ENCODE data around the gene KLHL29. TPM values are rescaled to one million over a fixed set of nuclear protein-coding genes. Genes with fewer than 3 reads are reported as not detected.

Gene KLHL29
- polyA plus RNA-seq, 3 donors, result 0.03 TPM; not detected in 2

DNA sequence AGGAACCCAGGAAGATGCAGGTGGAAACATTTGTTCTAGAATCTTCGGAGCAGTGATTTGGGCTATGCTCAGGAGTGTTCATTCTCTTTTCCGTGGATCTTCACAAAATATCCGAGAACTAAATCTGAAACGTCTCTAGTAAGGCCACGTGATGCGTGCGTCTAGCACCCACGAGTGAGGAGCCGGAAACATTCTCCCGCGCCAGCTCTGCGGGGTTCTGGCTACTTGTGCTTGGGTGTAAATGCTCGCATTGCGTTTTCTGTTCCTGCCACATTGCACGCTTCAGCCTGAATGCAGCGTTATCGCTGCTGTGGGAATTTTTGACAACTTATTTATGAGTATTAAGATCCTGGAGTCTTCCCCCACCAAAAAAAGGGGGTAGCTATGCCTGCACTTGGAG lies 71.4 kb downstream of the KLHL29 start:
- no peak overlapping the region for H3K27ac Mint-ChIP-seq
- H3K27me3 Mint-ChIP-seq (ENCODE audit: low read depth in 3 of 3), result peaks cover 18 to 44% (median 27%) of the 10 kb centered on the region in 3 donors
- intact Hi-C loops (cut with micrococcal nuclease), result no loop called here

DNA sequence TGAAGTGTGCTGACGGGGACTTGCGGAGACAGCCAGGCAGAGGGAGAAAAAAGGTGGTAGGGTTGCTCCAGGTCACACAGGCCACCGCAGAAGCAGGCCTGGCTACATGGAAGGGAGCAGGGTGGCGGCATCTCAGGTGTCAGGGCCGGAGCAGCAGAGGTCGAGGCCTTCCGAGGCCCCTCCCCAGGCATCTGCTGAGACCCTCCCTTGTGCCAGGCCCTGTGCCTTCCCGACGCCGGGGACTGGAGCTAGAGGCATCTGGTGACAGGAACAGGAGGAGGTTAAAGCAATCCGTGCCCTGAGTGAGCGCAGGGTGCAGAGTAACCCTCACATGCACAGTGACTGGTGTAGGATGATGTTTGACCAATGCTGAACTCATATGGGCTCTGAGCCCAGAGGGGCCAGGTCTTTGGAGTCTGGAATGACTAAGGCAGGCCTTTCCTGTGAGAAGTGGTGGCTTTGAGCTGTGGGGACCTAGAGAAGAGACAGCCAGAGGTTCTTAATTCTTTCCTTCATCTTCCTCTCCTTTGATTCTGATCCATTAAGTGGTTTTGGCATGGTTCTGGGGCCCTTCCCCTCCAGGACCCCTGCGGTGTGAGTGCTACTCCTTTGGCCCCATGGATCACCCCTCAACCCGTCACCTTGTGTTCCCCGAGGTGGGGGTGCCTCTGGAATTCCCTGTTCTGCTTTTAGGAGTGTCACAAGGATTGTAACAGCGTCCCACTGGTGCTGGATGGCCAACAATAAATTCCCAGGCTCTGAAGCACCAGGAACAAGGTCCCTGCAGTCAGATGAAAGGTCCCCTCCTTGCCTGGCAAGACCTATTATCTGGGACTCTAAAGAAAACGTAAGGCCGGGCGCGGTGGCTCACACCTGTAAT lies 72.1 kb downstream of the KLHL29 start:
- WGBS (ENCODE audit: insufficient coverage), result 88% methylated on average over 17 of the region's 20 CpGs
- intact Hi-C loops (cut with micrococcal nuclease), result no loop called here

More for the DNA sequence above, 71.4 kb downstream of the KLHL29 start:
- H3K36me3 Mint-ChIP-seq, result no peaks in the 10 kb centered on the region
- no peak overlapping the region for H3K4me3 Mint-ChIP-seq
- Histone ChIP-seq H3K79me2 (ENCODE audit: insufficient read depth, low read length) (no peaks in the 10 kb centered on the region), H3K36me3 (replicated peaks in 1 of 2; ENCODE audit: control insufficient read depth in 1 of 2, insufficient read depth in 2 of 2, low read length in 2 of 2) (no peaks in the 10 kb centered on the region), H3K9me3 (replicated peaks in 1 of 2; ENCODE audit: control insufficient read depth in 1 of 2, insufficient read depth in 1 of 2, low read length in 2 of 2) (no peaks in the 10 kb centered on the region), H3K9ac (ENCODE audit: insufficient read depth, low read length, poor library complexity, severe bottlenecking) (no peak overlapping the region), H3K27ac (ENCODE audit: low read depth in 1 of 2, low read length in 2 of 2) (no peak overlapping the region), H3K4me1 (ENCODE audit: control insufficient read depth in 1 of 2, insufficient read depth in 2 of 2, low read length in 2 of 2) (peaks cover 12 to 15% of the 10 kb centered on the region in 2 donors), H3K4me2 (replicated peaks; ENCODE audit: extremely low read depth, low read length, poor library complexity, severe bottlenecking) (no peak overlapping the region), H3K4me3 (replicated peaks in 1 of 3; ENCODE audit: low read depth in 2 of 3, low read length in 3 of 3) (no peak overlapping the region), H4K20me1 (ENCODE audit: insufficient read depth, low read length) (no peaks in the 10 kb centered on the region), H3K27me3 (ENCODE audit: control insufficient read depth in 2 of 2, insufficient read depth in 2 of 2, low read length in 2 of 2) (peaks cover 6 to 18% of the 10 kb centered on the region in 2 donors), H2AFZ (ENCODE audit: insufficient read depth, low read depth, low read length, poor library complexity, severe bottlenecking) (no peak overlapping the region)
- TF ChIP-seq, protein P1, sequence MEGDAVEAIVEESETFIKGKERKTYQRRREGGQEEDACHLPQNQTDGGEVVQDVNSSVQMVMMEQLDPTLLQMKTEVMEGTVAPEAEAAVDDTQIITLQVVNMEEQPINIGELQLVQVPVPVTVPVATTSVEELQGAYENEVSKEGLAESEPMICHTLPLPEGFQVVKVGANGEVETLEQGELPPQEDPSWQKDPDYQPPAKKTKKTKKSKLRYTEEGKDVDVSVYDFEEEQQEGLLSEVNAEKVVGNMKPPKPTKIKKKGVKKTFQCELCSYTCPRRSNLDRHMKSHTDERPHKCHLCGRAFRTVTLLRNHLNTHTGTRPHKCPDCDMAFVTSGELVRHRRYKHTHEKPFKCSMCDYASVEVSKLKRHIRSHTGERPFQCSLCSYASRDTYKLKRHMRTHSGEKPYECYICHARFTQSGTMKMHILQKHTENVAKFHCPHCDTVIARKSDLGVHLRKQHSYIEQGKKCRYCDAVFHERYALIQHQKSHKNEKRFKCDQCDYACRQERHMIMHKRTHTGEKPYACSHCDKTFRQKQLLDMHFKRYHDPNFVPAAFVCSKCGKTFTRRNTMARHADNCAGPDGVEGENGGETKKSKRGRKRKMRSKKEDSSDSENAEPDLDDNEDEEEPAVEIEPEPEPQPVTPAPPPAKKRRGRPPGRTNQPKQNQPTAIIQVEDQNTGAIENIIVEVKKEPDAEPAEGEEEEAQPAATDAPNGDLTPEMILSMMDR (IDR thresholded peaks at IDR 0.05), result no peak
- peaks cover 25% of the 10 kb centered on the region for H3K4me1 Mint-ChIP-seq
- peaks cover 0 to 2% (median 0%) of the 10 kb centered on the region in 7 donors for H3K9me3 Mint-ChIP-seq
- no peak for DNase-seq
- 99% methylated on average over 10 of the region's 17 CpGs for WGBS (ENCODE audit: insufficient coverage)

More for the DNA sequence above, 72.1 kb downstream of the KLHL29 start:
- peaks cover 12 to 15% of the 10 kb centered on the region in 2 donors for H3K4me1 ChIP-seq (ENCODE audit: control insufficient read depth in 1 of 2, insufficient read depth in 2 of 2, low read length in 2 of 2)
- H3K36me3 Mint-ChIP-seq, result no peaks in the 10 kb centered on the region
- H4K20me1 ChIP-seq (ENCODE audit: insufficient read depth, low read length), result no peaks in the 10 kb centered on the region
- TF ChIP-seq, protein P1 (IDR thresholded peaks at IDR 0.05), result no peak
- H3K9ac ChIP-seq (ENCODE audit: insufficient read depth, low read length, poor library complexity, severe bottlenecking), result no peak overlapping the region
- H3K4me2 ChIP-seq (replicated peaks; ENCODE audit: extremely low read depth, low read length, poor library complexity, severe bottlenecking), result no peak overlapping the region
- H3K36me3 ChIP-seq (replicated peaks in 1 of 2; ENCODE audit: control insufficient read depth in 1 of 2, insufficient read depth in 2 of 2, low read length in 2 of 2), result no peaks in the 10 kb centered on the region
- peaks cover 0 to 2% (median 0%) of the 10 kb centered on the region in 7 donors for H3K9me3 Mint-ChIP-seq
- H3K27ac Mint-ChIP-seq, result no peak overlapping the region
- no peak overlapping the region for H3K4me3 Mint-ChIP-seq
- peaks cover 25% of the 10 kb centered on the region for H3K4me1 Mint-ChIP-seq
- no peaks in the 10 kb centered on the region for H3K9me3 ChIP-seq (replicated peaks in 1 of 2; ENCODE audit: control insufficient read depth in 1 of 2, insufficient read depth in 1 of 2, low read length in 2 of 2)
- peaks cover 7 to 18% of the 10 kb centered on the region in 2 donors for H3K27me3 ChIP-seq (ENCODE audit: control insufficient read depth in 2 of 2, insufficient read depth in 2 of 2, low read length in 2 of 2)
- no peaks in the 10 kb centered on the region for H3K79me2 ChIP-seq (ENCODE audit: insufficient read depth, low read length)
- H3K27me3 Mint-ChIP-seq (ENCODE audit: low read depth in 3 of 3), result peaks cover 13 to 40% (median 24%) of the 10 kb centered on the region in 3 donors
- no peak overlapping the region for H3K27ac ChIP-seq (ENCODE audit: low read depth in 1 of 2, low read length in 2 of 2)
- no peak overlapping the region for H3K4me3 ChIP-seq (replicated peaks in 1 of 3; ENCODE audit: low read depth in 2 of 3, low read length in 3 of 3)
- DNase-seq, result no peak
- H2AFZ ChIP-seq (ENCODE audit: insufficient read depth, low read depth, low read length, poor library complexity, severe bottlenecking), result no peak overlapping the region
